Fibroblast of lung (primary cell): ENCODE data around the gene SV2A. TPM values are rescaled to one million over a fixed set of nuclear protein-coding genes. Genes with fewer than 3 reads are reported as not detected.

Experiments used
- DNase-seq, 2 donors: peaks; one replicate each; pipeline versions ENCODE4 v3.0.0 to v3.0.0-alpha.2; 2010; ENCODE audit warnings: low read depth in 2 of 2
- H2AFZ ChIP-seq: 2 replicates; pipeline ENCODE4 v1.5.1; 2012; ENCODE audit warnings: low read length, control low read depth, inconsistent platforms
- H3K27ac ChIP-seq: 2 replicates; pipeline ENCODE4 v1.5.1; 2011; ENCODE audit warnings: low read length, control low read depth; ENCODE audit not compliant: insufficient read depth
- H3K27me3 ChIP-seq: 2 replicates; pipeline ENCODE4 v1.5.1; 2011; ENCODE audit warnings: mild to moderate bottlenecking, low read length; ENCODE audit not compliant: control insufficient read depth, insufficient read depth
- H3K36me3 ChIP-seq: 2 replicates; pipeline ENCODE4 v1.5.1; 2011; ENCODE audit warnings: low read length; ENCODE audit not compliant: control insufficient read depth, insufficient read depth
- H3K4me1 ChIP-seq: 2 replicates; pipeline ENCODE4 v1.5.1; 2011; ENCODE audit warnings: low read length; ENCODE audit not compliant: control insufficient read depth, insufficient read depth; ENCODE audit errors: extremely low read depth
- H3K4me2 ChIP-seq: 2 replicates; pipeline ENCODE4 v1.5.1; 2011; ENCODE audit warnings: low read length, control low read depth; ENCODE audit not compliant: insufficient read depth; ENCODE audit errors: extremely low read depth
- H3K4me3 ChIP-seq, 4 experiments: fragments of 200-600 bp in 1 of 4; sonication (generic) in 1 of 4; replicated peaks in 1 of 4; 2 replicates each; pipeline ENCODE4 v1.5.1; 2011 to 2016; ENCODE audit warnings: low read length in 4 of 4, low read depth in 3 of 4, mild to moderate bottlenecking in 3 of 4, control low read depth in 2 of 4, inconsistent platforms in 1 of 4, mixed read lengths in 1 of 4; ENCODE audit not compliant: insufficient read depth in 1 of 4; ENCODE audit errors: control extremely low read depth in 1 of 4
- H3K79me2 ChIP-seq: 2 replicates; pipeline ENCODE4 v1.5.1; 2012; ENCODE audit warnings: mild to moderate bottlenecking, low read length, inconsistent platforms; ENCODE audit not compliant: control insufficient read depth, insufficient read depth
- H3K9ac ChIP-seq: 2 replicates; pipeline ENCODE4 v1.5.1; 2011; ENCODE audit warnings: mild to moderate bottlenecking, low read length, control low read depth; ENCODE audit not compliant: insufficient read depth
- H3K9me3 ChIP-seq: 2 replicates; pipeline ENCODE4 v1.5.1; 2012; ENCODE audit warnings: low read depth, low read length; ENCODE audit not compliant: control insufficient read depth, insufficient read depth
- H4K20me1 ChIP-seq: 2 replicates; pipeline ENCODE4 v1.5.1; 2011; ENCODE audit warnings: low read length; ENCODE audit not compliant: control insufficient read depth, insufficient read depth; ENCODE audit errors: extremely low read depth
- CTCF ChIP-seq, 2 donors: IDR thresholded peaks in 1 of 2; conservative IDR thresholded peaks in 1 of 2; 1 replicate in 1 of 2; 2 replicates in 1 of 2; pipeline ENCODE4 v1.5.1; 2011 to 2012; ENCODE audit warnings: low read length in 2 of 2, control low read depth in 1 of 2, inconsistent platforms in 1 of 2, low read depth in 1 of 2, mild to moderate bottlenecking in 1 of 2
- EZH2 ChIP-seq: IDR thresholded peaks from 2 replicates; pipeline ENCODE4 v1.5.1; 2012; ENCODE audit warnings: low read length, control low read depth, mild to moderate bottlenecking; ENCODE audit errors: missing control alignments
- polyA plus RNA-seq, 2 donors: library from polyadenylated mRNA; depleted of rRNA in 1 of 2; stranded (reverse) in 1 of 2; unstranded in 1 of 2; fragments of >200 nt; gene quantifications; 2 replicates each; pipeline ENCODE4 v1.2.1, GENCODE V29; 2011 to 2012; ENCODE audit warnings: missing spikeins in 1 of 2
- total RNA-seq: library from RNA; depleted of rRNA; stranded (reverse); fragments of >200 nt; gene quantifications from 2 replicates; pipeline ENCODE4 v1.2.1, GENCODE V29; 2014

SV2A gene
- total and polyA plus RNA-seq, 2 donors (not counting 1 experiment from before 2014, with no cell fraction given) = 35.8 to 39.6 TPM

- Histone ChIP-seq H4K20me1 (no peaks in the 10 kb centered on the region), H3K27me3 (no peaks in the 10 kb centered on the region), H3K79me2 (peaks cover 3% of the 10 kb centered on the region), H3K9me3 (no peaks in the 10 kb centered on the region), H3K36me3 (no peaks in the 10 kb centered on the region), H2AFZ (peak overlapping the region; percentile 70), H3K4me3 (peak overlapping the region; percentile 72 to 80 (median 78)), H3K9ac (peak overlapping the region; percentile 51), H3K4me2 (peak overlapping the region; percentile 91), H3K4me1 (peaks cover 14% of the 10 kb centered on the region), H3K27ac (peak overlapping the region; percentile 49)
- no peak for TF ChIP-seq EZH2
- TF ChIP-seq CTCF (conservative IDR thresholded peaks at IDR 0.05 in 1 of 2, IDR thresholded peaks at IDR 0.05 in 1 of 2; ENCODE audit: low read depth in 1 of 2, low read length in 2 of 2) = peak; percentile 3 to 11
- peak; percentile 51 to 81 for DNase-seq
These were observed 19.5 kb upstream of the SV2A start for GRCh38 chr1:149936992-149937705.

- TF ChIP-seq CTCF (conservative IDR thresholded peaks at IDR 0.05 in 1 of 2, IDR thresholded peaks at IDR 0.05 in 1 of 2; ENCODE audit: low read depth in 1 of 2, low read length in 2 of 2) = no peak
- no peak for TF ChIP-seq EZH2
- peak; percentile 44 to 52 for DNase-seq
- H3K79me2 ChIP-seq = peaks cover 3% of the 10 kb centered on the region
- peak within 1 kb of the TSS; percentile 51 for H3K9ac ChIP-seq
- H4K20me1 ChIP-seq = no peaks in the 10 kb centered on the region
- peak within 1 kb of the TSS; percentile 91 for H3K4me2 ChIP-seq
- H3K27me3 ChIP-seq = no peaks in the 10 kb centered on the region
- peaks cover 14% of the 10 kb centered on the region for H3K4me1 ChIP-seq
- peak within 1 kb of the TSS; percentile 49 for H3K27ac ChIP-seq
- no peaks in the 10 kb centered on the region for H3K9me3 ChIP-seq
- peak within 1 kb of the TSS; percentile 86 for H2AFZ ChIP-seq
- no peaks in the 10 kb centered on the region for H3K36me3 ChIP-seq
- H3K4me3 ChIP-seq = peak within 1 kb of the TSS; percentile 72 to 80 (median 78)
These were observed 18.7 kb upstream of the SV2A start, which contains the start of gene MTMR11 for GRCh38 chr1:149936170-149936991. Gene MTMR11, minus strand, starts transcription at chr1:149936879. Its CDS starts 232 bp downstream, at chr1:149936647.

- Histone ChIP-seq H3K9me3 (no peaks in the 10 kb centered on the region), H3K79me2 (peaks cover 3% of the 10 kb centered on the region), H3K4me1 (peaks cover 14% of the 10 kb centered on the region), H2AFZ (no peak overlapping the region), H4K20me1 (no peaks in the 10 kb centered on the region), H3K27me3 (no peaks in the 10 kb centered on the region), H3K4me3 (no peak overlapping the region), H3K9ac (no peak overlapping the region), H3K27ac (no peak overlapping the region), H3K4me2 (no peak overlapping the region), H3K36me3 (peaks cover 3% of the 10 kb centered on the region)
- DNase-seq = no peak
- TF ChIP-seq CTCF (conservative IDR thresholded peaks at IDR 0.05 in 1 of 2, IDR thresholded peaks at IDR 0.05 in 1 of 2; ENCODE audit: low read depth in 1 of 2, low read length in 2 of 2) (no peak), EZH2 (no peak)
These were observed 16.7 kb upstream of the SV2A start for GRCh38 chr1:149934356-149934755.
